ENCODE measurements around the gene CLSTN2. TPM values are rescaled to one million over a fixed set of nuclear protein-coding genes. Genes with fewer than 3 reads are reported as not detected.

CLSTN2 gene
- total RNA-seq, 1 experiment from 2014 or later: not detected

- H3K27me3 ChIP-seq (ENCODE audit: insufficient read depth, low read depth): no peaks in the 10 kb centered on the region
- no peak overlapping the region for H3K4me2 ChIP-seq
- no peak overlapping the region for H2AFZ ChIP-seq
- TF ChIP-seq EZH2 (IDR thresholded peaks at IDR 0.05; ENCODE audit: low read depth) (no peak), CTCF (conservative IDR thresholded peaks at IDR 0.05) (no peak)
- no peaks in the 10 kb centered on the region for H3K79me2 ChIP-seq (ENCODE audit: low read depth)
- no peak for DNase-seq
- intact Hi-C loops (cut with micrococcal nuclease; ENCODE audit: unreplicated experiment): no loop called here
- no TSS peak for BruUV-seq (replicated peaks)
- H3K4me1 ChIP-seq (replicated peaks; ENCODE audit: insufficient read depth): no peaks in the 10 kb centered on the region
- H3K4me3 ChIP-seq: no peak overlapping the region
- ChIA-PET CTCF (no interaction called here), POLR2A (ENCODE audit: unreplicated experiment) (no interaction called here)
- no peaks in the 10 kb centered on the region for H3K36me3 ChIP-seq (ENCODE audit: low read depth)
- H4K20me1 ChIP-seq (ENCODE audit: insufficient read depth): no peaks in the 10 kb centered on the region
- H3K9me2 ChIP-seq (ENCODE audit: insufficient read depth): no peaks in the 10 kb centered on the region
- H3K27ac ChIP-seq: no peak overlapping the region
- H3K9me3 ChIP-seq (ENCODE audit: insufficient read depth, low read depth): no peaks in the 10 kb centered on the region
- no peaks in the 10 kb centered on the region for H3F3A ChIP-seq (ENCODE audit: insufficient read depth, low read depth)
These were observed 13.9 kb downstream of the CLSTN2 start for GRCh38 chr3:139948898-139949297.

- POLR2A ChIA-PET (ENCODE audit: unreplicated experiment): no interaction called here
- Histone ChIP-seq H3K9me3 (ENCODE audit: insufficient read depth, low read depth) (no peaks in the 10 kb centered on the region), H3K36me3 (ENCODE audit: low read depth) (no peaks in the 10 kb centered on the region), H2AFZ (no peak overlapping the region), H3K4me1 (replicated peaks; ENCODE audit: insufficient read depth) (no peaks in the 10 kb centered on the region), H3K4me2 (no peak overlapping the region), H3K9me2 (ENCODE audit: insufficient read depth) (no peaks in the 10 kb centered on the region), H3K27me3 (ENCODE audit: insufficient read depth, low read depth) (no peaks in the 10 kb centered on the region), H3K4me3 (no peak overlapping the region), H3K79me2 (ENCODE audit: low read depth) (no peaks in the 10 kb centered on the region), H3K27ac (no peak overlapping the region), H3F3A (ENCODE audit: insufficient read depth, low read depth) (no peaks in the 10 kb centered on the region), H4K20me1 (ENCODE audit: insufficient read depth) (no peaks in the 10 kb centered on the region)
- no peak for TF ChIP-seq CTCF (conservative IDR thresholded peaks at IDR 0.05)
- TF ChIP-seq EZH2 (IDR thresholded peaks at IDR 0.05; ENCODE audit: low read depth): no peak
- intact Hi-C loops (cut with micrococcal nuclease; ENCODE audit: unreplicated experiment): no loop called here
- DNase-seq: no peak
- no TSS peak for BruUV-seq (replicated peaks)
- CTCF ChIA-PET: no interaction called here
These were observed 18.3 kb downstream of the CLSTN2 start for GRCh38 chr3:139953131-139953910.

- Histone ChIP-seq H3K27ac (no peak overlapping the region), H3K9me3 (ENCODE audit: insufficient read depth, low read depth) (no peaks in the 10 kb centered on the region), H3F3A (ENCODE audit: insufficient read depth, low read depth) (no peaks in the 10 kb centered on the region), H3K4me2 (no peak overlapping the region), H3K4me1 (replicated peaks; ENCODE audit: insufficient read depth) (no peaks in the 10 kb centered on the region), H4K20me1 (ENCODE audit: insufficient read depth) (no peaks in the 10 kb centered on the region), H3K36me3 (ENCODE audit: low read depth) (no peaks in the 10 kb centered on the region), H3K4me3 (no peak overlapping the region), H2AFZ (no peak overlapping the region), H3K79me2 (ENCODE audit: low read depth) (no peaks in the 10 kb centered on the region), H3K9me2 (ENCODE audit: insufficient read depth) (no peaks in the 10 kb centered on the region), H3K27me3 (ENCODE audit: insufficient read depth, low read depth) (no peaks in the 10 kb centered on the region)
- no TSS peak for BruUV-seq (replicated peaks)
- no peak for DNase-seq
- TF ChIP-seq EZH2 (IDR thresholded peaks at IDR 0.05; ENCODE audit: low read depth) (no peak), CTCF (conservative IDR thresholded peaks at IDR 0.05) (no peak)
- CTCF ChIA-PET: no interaction called here
- POLR2A ChIA-PET (ENCODE audit: unreplicated experiment): no interaction called here
- intact Hi-C loops (cut with micrococcal nuclease; ENCODE audit: unreplicated experiment): no loop called here
These were observed 19.3 kb downstream of the CLSTN2 start for GRCh38 chr3:139954146-139954860.

Data from PC-9 (cell line).